ENCODE results near the gene EPS8.

Gene EPS8

GRCh38 chr12:15596174-15596573 is 193.0 kb downstream of the EPS8 start:
- no peak for DNase-seq

GRCh38 chr12:15592934-15593333 is 196.3 kb downstream of the EPS8 start:
- DNase-seq, result no peak

- DNase-seq, result no peak
These were observed 197.4 kb downstream of the EPS8 start for GRCh38 chr12:15591811-15592210.

GRCh38 chr12:15590180-15590826 is 198.9 kb downstream of the EPS8 start:
- peak; percentile 33 for DNase-seq

- no peak for DNase-seq
These were observed 199.7 kb downstream of the EPS8 start for GRCh38 chr12:15589328-15590032.

GRCh38 chr12:15584366-15585041 is 204.7 kb downstream of the EPS8 start:
- DNase-seq, result peak; percentile 5

GRCh38 chr12:15583804-15584203 is 205.4 kb downstream of the EPS8 start:
- no peak for DNase-seq

GRCh38 chr12:15581006-15581405 is 208.2 kb downstream of the EPS8 start:
- DNase-seq, result no peak

GRCh38 chr12:15580431-15580830 is 208.8 kb downstream of the EPS8 start:
- DNase-seq, result no peak

GRCh38 chr12:15575671-15576541 is 213.3 kb downstream of the EPS8 start:
- no peak for DNase-seq

- DNase-seq, result no peak
These were observed 214.8 kb downstream of the EPS8 start for GRCh38 chr12:15574353-15574752.

Data from activated T-cell treated with anti-CD3 and anti-CD28 coated beads for 4 hours (primary cell).